Measurements from ENCODE around the gene CC2D2A.

The CC2D2A gene

DNA sequence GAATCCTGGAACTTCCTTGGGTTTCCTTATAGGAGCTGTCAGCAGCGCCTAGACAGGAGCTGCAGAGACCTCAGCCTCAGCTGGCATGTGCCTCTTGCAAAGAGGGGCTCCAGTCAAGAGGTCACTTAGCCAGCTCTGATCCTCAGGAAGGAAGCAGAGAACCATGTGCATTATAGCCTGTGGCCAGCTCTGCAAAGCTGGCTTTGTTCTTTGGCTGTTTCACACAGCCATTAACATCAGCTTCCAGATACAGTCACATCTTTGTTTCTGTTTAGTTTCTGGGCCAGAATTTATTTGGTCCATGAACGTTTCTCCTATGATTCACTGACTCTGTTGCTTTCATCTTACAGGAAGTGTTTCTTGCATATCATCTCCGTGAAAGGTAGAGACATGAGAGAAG is 92.4 kb downstream of the CC2D2A start:
- Histone ChIP-seq H3K4me3 (replicated peaks; ENCODE audit: low read depth, low read length) (no peak overlapping the region), H3K27me3 (replicated peaks; ENCODE audit: control insufficient read depth, insufficient read depth, low read length) (no peaks in the 10 kb centered on the region), H3K36me3 (ENCODE audit: control insufficient read depth, insufficient read depth, low read length) (no peaks in the 10 kb centered on the region)
- no peak for DNase-seq (ENCODE audit: extremely low read depth, insufficient read length)
- TF ChIP-seq, protein P1, sequence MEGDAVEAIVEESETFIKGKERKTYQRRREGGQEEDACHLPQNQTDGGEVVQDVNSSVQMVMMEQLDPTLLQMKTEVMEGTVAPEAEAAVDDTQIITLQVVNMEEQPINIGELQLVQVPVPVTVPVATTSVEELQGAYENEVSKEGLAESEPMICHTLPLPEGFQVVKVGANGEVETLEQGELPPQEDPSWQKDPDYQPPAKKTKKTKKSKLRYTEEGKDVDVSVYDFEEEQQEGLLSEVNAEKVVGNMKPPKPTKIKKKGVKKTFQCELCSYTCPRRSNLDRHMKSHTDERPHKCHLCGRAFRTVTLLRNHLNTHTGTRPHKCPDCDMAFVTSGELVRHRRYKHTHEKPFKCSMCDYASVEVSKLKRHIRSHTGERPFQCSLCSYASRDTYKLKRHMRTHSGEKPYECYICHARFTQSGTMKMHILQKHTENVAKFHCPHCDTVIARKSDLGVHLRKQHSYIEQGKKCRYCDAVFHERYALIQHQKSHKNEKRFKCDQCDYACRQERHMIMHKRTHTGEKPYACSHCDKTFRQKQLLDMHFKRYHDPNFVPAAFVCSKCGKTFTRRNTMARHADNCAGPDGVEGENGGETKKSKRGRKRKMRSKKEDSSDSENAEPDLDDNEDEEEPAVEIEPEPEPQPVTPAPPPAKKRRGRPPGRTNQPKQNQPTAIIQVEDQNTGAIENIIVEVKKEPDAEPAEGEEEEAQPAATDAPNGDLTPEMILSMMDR (IDR thresholded peaks at IDR 0.05; ENCODE audit: insufficient read depth, low read length, poor library complexity, severe bottlenecking), result no peak

DNA sequence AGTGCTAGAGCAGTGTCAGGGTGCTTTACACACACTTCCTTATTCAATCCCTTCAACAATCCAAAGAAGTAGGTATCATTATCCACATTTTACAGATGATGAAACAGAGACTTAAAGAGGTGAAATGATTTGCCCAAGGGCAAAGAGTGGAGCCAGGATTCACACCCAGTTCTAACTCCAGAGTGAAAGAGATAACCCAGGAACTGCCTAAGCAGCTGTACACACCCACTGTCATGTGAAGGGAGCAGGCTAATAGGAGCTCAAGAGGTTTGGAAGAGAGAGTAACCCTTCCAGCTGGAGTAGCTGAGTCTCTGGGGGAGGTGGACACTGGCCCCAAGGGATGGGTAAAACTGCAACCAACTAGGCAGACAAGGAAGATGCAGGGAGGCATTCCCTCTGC is 92.9 kb downstream of the CC2D2A start:
- TF ChIP-seq, protein P1 (IDR thresholded peaks at IDR 0.05; ENCODE audit: insufficient read depth, low read length, poor library complexity, severe bottlenecking), result no peak
- no peak for DNase-seq (ENCODE audit: extremely low read depth, insufficient read length)
- Histone ChIP-seq H3K27me3 (replicated peaks; ENCODE audit: control insufficient read depth, insufficient read depth, low read length) (no peaks in the 10 kb centered on the region), H3K4me3 (replicated peaks; ENCODE audit: low read depth, low read length) (no peak overlapping the region), H3K36me3 (ENCODE audit: control insufficient read depth, insufficient read depth, low read length) (no peaks in the 10 kb centered on the region)

DNA sequence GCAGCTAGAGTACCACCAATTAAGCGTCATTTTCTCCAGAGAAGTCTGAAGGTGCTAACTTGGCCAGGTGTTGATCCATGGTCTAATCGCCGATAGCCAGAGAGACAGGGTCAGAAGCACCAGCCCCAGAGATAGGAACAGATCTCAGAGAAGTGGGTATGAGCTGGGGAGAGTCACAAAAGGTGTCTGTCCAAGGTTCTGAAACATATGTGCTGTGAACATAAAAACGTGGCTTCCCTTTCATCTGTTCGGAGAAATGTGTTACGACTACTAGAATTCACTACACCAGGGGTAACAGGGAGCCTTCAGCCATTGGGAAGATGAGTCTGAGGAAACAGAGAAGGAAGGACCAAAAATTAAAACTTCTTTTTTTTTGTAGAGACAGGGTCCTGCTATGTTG is 94.2 kb downstream of the CC2D2A start:
- TF ChIP-seq, protein P1 (IDR thresholded peaks at IDR 0.05; ENCODE audit: insufficient read depth, low read length, poor library complexity, severe bottlenecking), result no peak
- Histone ChIP-seq H3K36me3 (ENCODE audit: control insufficient read depth, insufficient read depth, low read length) (no peaks in the 10 kb centered on the region), H3K4me3 (replicated peaks; ENCODE audit: low read depth, low read length) (no peak overlapping the region), H3K27me3 (replicated peaks; ENCODE audit: control insufficient read depth, insufficient read depth, low read length) (no peaks in the 10 kb centered on the region)
- no peak for DNase-seq (ENCODE audit: extremely low read depth, insufficient read length)

DNA sequence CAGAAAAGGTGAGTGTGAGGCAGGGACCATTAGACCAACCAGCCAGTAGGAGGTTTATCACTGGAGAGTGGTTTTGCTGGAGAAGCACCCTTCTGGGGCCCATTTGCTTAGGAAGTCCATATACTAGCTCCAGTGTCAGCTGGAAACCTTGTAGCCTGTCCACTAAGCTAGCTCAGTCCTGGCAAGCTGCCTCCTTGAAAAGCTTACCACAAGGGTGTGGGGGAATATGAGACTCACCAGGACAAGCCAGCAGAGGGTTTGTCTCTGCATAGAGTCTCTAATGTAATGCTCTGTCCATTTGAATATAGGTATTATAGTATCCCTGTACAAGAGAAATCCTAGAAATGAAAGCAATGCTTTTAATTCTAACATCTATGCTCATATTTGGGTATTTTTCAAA is 99.1 kb downstream of the CC2D2A start:
- Histone ChIP-seq H3K27me3 (replicated peaks; ENCODE audit: control insufficient read depth, insufficient read depth, low read length) (no peaks in the 10 kb centered on the region), H3K4me3 (replicated peaks; ENCODE audit: low read depth, low read length) (no peak overlapping the region), H3K36me3 (ENCODE audit: control insufficient read depth, insufficient read depth, low read length) (no peaks in the 10 kb centered on the region)
- TF ChIP-seq, protein P1 (IDR thresholded peaks at IDR 0.05; ENCODE audit: insufficient read depth, low read length, poor library complexity, severe bottlenecking), result no peak
- no peak for DNase-seq (ENCODE audit: extremely low read depth, insufficient read length)

DNA sequence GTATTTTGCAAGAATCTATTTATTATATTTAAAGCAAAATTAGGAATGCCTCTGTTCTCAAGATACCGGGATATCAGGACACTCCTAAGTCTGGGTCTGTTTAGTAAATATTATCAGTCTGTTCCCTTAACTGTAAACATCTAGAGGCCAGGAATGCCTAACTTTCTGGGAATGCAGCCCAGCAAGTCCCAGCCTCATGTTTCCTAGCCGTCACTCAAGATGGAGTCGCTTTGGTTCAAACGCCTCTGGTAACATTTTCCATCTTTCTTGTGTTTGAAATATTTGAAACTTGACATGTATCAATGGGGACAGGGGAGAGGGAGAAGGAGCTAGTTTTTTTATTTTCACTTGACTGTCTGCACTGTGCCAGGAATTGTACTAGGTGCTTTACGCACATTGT is 100.1 kb downstream of the CC2D2A start:
- TF ChIP-seq, protein P1 (IDR thresholded peaks at IDR 0.05; ENCODE audit: insufficient read depth, low read length, poor library complexity, severe bottlenecking), result no peak
- Histone ChIP-seq H3K4me3 (replicated peaks; ENCODE audit: low read depth, low read length) (no peak overlapping the region), H3K27me3 (replicated peaks; ENCODE audit: control insufficient read depth, insufficient read depth, low read length) (no peaks in the 10 kb centered on the region), H3K36me3 (ENCODE audit: control insufficient read depth, insufficient read depth, low read length) (no peaks in the 10 kb centered on the region)
- no peak for DNase-seq (ENCODE audit: extremely low read depth, insufficient read length)

DNA sequence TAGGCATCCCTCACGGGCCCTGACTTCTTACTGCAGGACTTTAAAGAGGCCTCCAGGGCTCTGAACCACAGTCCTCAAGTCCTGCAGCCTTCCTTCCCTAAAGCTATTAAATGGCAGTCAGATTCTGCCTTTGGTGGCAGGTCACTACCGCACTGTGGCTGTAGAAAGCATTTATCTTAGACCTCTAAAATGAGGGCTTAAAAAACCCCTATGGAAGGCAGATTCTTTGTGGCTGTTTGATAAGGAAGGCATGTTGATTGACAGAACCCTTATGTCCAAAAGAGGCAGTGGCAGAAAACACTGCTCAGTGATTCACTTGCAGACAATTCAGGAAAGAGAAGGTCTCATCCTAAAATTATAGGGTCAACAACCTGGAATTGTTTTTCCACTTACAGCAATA is 106.3 kb downstream of the CC2D2A start:
- no peak for DNase-seq (ENCODE audit: extremely low read depth, insufficient read length)
- Histone ChIP-seq H3K4me3 (replicated peaks; ENCODE audit: low read depth, low read length) (no peak overlapping the region), H3K36me3 (ENCODE audit: control insufficient read depth, insufficient read depth, low read length) (no peaks in the 10 kb centered on the region), H3K27me3 (replicated peaks; ENCODE audit: control insufficient read depth, insufficient read depth, low read length) (no peaks in the 10 kb centered on the region)
- TF ChIP-seq, protein P1 (IDR thresholded peaks at IDR 0.05; ENCODE audit: insufficient read depth, low read length, poor library complexity, severe bottlenecking), result no peak

All from GM06990 (cell line).